Ecto neural progenitor cell (in vitro differentiated cells): ENCODE measurements around the gene NUDT6.
A peak's percentile ranks its signal among the peaks of the same experiment; 100 is the strongest.
"Not testable (repeated sequence)": the region's sequence is repeated elsewhere in the genome, so short reads cannot be mapped to it uniquely, and the experiment has no call there.

Source experiments
- DNase-seq: peaks from one replicate; pipeline ENCODE4 v3.0.0-alpha.2; 2018; ENCODE audit warnings: low spot score

NUDT6 gene, protein sequence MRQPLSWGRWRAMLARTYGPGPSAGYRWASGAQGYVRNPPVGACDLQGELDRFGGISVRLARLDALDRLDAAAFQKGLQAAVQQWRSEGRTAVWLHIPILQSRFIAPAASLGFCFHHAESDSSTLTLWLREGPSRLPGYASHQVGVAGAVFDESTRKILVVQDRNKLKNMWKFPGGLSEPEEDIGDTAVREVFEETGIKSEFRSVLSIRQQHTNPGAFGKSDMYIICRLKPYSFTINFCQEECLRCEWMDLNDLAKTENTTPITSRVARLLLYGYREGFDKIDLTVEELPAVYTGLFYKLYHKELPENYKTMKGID

DNA sequence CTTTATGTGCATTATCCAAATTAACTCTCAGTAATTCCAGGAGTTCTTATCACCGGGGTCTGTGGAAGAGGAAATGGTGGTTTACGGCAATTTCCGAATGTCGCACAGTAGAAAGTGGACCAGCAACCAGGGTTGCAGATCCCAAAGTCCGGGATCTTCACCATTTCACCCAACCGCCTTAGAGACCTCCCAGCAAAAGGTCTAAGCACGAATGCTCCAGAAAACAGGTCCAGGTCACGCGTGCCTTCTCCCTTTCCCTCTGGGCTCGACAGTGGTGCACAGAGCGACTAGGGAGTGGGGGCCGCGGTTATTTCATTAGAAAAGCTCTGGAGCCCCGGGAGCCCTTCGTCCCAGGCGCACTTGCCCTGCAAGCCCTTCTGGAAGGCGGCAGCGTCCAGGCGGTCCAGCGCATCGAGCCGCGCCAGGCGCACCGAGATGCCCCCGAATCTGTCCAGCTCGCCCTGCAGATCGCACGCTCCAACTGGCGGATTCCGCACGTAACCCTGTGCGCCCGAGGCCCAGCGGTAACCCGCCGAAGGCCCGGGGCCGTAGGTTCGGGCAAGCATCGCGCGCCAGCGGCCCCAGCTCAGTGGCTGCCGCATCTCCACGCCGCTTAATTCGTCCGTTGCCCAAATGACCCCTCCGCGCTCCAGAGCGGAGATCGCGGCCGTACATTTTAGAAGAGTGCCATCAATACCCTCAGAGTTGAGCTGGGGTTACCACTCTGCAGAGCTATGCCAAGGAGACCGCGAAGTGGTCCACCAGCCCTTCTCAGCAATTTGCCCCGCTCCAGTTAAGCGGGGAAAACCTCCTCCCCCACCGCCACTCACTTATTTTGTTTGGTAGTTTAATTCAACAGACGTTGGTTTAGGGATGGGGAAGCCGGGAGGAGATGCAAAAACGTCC lies at the start of gene NUDT6:
Gene NUDT6 (minus strand): TSS at position 627 of the 906 bp plus-strand sequence. CDS start 25 bp downstream, at position 602.
- peak; percentile 82 for DNase-seq

DNA sequence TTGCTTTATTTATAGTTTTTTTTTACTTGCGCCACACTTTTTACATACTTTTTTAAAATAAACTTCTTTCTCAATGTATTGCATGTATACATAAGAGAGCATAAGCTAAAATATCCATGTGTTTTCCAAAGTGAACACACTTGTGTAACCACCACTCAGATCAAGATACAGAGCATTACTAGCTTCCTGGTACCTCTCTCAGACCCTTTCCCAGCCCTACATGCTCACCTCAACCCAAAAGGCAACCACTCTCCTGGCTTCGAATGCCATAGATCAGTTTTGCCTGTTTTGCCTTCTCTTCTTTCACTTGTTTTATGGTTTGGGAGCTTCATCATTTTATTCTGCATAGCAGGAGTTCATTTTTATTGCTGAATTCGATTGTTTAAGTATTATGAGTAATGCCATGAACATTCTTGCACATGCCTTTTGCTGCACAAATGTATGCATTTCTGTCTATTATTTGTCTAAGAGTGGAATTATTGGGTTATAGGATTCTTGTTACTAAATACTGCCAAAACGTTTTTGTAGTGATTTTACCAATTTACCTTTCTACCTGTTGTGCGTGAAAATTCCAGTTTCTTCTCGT lies 45.9 kb upstream of the NUDT6 start:
- DNase-seq = no peak

DNA sequence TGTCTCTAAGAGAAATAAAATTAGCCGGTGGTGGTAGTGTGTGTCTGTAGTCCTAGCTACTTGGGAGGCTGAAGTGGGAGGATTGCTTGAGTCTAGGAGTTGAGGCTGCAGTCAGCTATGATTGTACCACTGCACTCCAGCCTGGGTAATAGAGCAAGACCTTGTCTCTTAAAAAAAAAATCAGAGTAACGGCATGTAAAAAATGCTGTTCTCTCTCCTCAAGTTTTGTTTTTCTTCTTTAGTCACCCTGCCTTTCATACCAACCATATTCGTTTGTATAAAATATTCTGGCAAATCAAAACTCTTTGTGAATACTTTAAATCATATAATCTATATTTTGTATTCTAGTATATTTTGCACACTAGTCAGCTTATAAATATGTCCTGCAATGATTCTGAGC lies 44.8 kb upstream of the NUDT6 start:
- no peak for DNase-seq

DNA sequence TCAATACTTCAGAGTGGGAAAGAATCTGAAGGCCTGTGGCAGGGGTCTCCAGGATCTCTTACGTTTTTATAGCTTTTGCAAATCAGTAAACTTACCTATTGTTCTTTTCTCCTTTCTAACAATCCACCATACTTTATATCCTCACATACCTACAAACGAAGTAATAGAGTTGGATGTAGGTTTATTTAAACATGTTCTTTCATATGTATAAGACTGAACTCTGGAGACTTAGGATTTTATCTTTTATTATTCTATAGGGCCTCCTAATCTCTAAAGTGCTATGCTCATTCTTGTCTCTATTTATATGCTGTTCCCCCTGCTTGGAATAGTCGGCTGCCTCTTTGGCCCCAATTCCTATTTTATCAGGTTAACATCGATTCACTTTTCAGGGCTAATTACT lies 43.8 kb upstream of the NUDT6 start:
- DNase-seq = no peak

DNA sequence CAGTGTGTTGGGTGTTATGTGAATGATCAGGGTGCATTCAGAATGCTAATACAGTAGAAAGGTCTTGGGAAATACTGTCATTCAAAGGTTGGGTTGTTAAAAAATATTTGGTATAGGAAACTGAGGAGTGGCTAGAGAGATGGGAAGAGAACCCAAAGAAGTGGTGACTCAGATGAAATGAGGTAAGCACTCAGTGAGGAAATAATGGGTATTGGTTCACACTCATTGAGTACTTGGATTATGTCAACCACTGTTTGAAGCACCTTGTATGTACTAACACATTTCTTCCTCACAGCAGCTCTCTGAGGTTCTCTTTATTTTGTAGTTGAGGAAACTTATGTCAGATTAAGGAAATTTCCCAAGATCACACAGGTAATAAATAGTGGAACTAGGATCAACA lies 40.8 kb upstream of the NUDT6 start:
- DNase-seq = no peak

DNA sequence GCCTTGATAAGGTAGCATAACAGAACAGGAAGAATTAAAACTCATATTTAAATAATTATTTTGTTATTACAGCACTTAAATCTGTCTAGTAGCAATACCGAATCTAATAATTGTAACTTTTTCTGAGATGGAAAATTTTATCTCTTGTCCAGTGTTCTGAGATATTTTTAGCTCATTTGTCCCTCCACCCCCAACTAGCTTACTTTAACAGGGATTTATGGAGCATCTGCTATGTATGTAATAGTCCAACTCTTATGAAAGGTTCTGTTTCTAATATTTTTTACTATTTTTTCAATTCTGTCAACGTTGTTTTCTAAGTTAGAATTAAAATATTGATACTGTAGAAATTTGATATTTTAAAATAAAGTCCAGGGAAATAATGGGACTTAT lies 38.2 kb upstream of the NUDT6 start:
- DNase-seq = no peak

DNA sequence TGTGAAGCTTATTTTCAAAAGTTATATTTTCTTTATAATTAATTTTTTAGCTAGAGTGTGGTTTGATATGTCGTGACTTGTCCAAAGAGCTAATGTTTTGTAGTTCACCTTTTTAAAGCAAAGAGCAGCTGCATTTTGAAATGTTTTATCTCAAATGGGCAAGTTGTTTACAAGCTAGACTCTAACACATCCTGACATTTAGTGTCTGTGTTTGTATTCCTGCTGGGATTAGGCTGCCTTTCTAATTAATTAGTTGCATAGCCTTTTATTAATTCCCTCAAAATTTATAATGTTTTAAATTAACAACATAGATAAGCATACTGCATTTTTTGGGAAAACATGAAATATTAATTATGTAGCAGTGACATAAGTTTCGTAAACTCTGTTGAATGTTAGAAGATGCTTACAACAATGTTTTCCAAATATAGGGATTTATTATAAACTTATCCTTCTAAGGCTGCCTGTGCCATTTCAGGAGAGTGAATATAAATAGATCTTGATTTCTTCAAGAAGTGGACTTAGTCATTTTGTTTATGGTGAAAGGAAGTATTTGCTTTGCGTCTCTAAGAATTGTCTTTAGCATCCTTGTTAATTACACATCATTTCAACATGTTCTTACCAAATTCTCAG lies 37.7 kb upstream of the NUDT6 start:
- DNase-seq = no peak

DNA sequence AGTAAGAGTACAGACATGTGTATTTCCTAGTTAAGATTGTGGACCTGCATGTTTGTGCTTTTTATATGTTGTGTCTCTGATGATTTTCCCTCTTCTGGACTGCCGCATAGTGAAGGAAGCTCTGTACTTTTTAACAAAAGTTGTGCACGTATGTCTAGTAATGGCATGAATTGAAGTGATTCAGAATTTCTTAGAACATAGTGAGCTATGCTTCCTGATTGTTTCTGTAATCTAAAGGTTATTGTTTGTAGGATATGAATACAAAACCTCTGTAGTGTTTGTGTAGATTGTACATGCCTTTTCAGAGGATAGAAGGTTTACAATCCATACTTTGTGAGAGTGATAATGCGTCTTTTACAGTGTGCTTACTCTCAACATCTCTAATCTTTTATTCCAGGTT lies 37.0 kb upstream of the NUDT6 start:
- no peak for DNase-seq

DNA sequence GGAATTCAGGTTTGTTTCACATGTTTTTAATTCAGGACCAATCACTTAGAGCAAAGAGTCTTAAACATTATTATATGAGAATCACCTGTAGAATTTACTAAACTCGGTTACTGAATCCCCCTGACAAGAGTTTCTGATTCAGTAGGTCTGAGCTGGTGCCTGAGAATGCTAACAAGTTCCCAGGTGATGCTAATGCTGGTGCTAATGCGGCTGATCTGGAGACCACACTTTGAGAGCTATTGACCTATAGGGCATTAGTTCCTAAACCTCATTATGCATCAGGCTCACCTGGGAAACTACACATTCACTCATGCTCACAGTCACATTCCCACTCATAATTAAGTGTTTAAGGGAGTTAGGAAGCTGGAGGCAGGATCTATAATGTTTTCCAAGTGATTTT lies 36.1 kb upstream of the NUDT6 start:
- DNase-seq = no peak

DNA sequence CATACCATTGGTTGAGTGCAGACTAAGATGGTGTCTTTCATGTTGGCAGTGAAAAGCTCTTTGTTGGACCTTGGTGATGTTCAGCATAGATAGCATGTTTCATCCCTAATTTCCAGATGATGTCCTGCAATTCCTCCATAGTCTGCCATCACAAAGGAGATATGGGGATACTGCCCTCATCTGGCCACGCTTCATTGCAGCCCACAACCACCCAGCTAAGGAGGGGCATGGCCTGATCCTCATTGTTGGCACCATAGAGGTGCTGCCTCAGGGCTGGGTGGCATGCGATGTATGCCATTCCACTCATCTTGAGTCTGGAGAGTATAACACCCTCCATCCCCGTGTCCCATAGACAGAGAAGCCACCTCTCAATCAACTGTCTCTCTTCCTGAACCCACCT lies 31.5 kb upstream of the NUDT6 start:
- DNase-seq = no peak

DNA sequence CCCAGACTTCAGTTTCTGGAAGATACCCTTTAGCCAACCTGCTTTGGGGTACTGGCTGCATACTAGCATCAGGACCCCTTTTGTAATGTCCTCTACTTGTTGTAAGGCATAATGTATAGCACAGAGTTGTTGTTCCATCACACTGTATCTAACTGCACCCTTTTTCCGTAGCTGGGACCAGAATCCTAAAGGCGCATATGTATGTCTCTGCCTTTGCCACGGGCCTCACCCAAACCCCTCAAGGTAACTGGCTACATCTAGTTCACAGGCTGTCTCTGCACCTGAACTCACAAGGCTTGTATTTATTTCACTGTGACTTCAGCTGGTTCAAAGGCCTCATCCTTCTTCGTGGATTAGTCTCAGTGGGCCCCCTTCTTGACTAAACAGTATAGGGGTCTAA lies 29.6 kb upstream of the NUDT6 start:
- no peak for DNase-seq

DNA sequence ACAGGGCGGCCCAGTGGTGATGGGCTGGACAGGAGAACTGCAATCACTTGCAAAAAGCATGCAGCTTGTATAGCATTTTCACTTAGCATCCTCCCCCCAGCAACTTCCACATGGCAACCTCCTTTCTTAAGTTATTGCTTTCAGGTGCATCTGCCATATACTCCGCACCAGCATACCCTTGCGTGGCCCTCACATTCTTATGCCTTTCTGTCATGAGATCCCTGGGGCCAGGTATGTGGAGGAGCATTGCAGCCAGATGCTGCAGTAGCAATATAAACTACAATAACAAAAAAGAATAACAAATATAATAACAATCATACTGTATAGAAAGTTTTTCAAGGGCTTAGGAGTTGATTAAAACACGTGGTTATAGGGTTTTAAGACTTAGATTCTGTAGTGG lies 26.3 kb upstream of the NUDT6 start:
- no peak for DNase-seq

DNA sequence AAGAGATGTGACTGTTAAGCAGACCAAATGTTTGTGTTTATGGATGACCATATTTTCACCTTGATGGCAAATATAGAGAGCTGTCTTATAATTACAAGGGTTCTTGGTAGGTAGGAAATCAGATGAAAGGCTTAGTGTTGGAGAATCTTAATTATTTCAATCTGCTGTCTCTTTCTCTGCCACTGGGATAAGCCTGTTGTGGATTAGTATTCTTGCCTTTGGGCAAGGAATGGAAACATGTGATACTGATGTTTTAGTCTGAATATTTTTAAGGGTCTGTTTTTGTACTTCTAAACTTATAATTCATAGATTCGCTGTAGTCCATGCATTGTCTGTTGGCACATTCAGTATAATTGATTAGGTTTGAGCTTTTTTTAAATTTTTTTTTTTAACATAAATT lies 23.7 kb upstream of the NUDT6 start:
- DNase-seq = no peak

DNA sequence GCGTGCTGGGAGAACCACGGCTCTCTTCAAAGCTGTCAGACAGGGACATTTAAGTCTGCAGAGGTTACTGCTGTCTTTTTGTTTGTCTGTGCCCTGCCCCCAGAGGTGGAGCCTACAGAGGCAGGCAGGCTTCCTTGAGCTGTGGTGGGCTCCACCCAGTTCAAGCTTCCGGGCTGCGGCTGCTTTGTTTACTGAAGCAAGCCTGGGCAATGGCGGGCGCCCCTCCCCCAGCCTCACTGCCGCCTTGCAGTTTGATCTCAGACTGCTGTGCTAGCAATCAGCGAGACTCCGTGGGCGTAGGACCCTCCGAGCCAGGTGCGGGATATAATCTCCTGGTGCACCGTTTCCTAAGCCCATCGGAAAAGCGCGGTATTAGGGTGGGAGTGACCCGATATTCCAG lies 22.7 kb upstream of the NUDT6 start:
- not testable (repeated sequence) for DNase-seq

DNA sequence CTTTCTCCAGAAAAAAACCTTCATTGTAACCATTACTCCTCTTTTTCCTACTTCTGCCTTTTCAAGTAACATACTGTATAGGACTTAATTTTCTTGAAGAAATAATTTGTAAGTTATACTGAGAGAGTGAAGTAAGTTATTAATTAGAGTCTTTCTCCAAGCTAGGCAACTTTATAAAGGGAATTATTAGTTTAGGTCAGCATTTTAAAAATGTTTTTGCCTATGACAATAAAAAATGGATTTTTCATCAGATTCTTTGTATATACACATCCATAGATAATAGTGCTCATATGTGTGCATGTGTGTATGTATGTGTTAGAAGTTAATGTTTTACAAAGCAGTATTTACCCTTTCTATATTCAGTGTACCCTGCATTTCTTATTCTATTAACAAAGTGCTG lies 10.4 kb upstream of the NUDT6 start:
- no peak for DNase-seq

DNA sequence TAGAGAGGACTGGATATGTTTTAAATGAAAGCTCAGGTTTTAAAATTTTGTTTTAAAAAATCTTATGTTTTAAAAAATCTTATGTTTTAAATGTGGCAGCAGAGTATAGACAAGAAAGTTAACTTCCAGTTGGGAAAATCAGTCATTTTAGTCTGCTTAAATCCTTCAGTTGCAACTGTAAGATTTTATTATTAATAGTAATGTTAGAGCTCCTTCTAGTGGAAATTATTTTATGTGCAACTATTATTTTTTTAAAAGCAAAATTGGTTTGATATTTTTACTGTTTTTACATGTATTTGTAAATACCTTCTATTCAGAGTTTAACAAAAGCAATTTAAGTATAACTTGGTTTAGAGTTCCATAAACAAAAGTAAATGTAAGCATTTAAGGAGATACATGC lies 8.5 kb upstream of the NUDT6 start:
- DNase-seq = no peak

DNA sequence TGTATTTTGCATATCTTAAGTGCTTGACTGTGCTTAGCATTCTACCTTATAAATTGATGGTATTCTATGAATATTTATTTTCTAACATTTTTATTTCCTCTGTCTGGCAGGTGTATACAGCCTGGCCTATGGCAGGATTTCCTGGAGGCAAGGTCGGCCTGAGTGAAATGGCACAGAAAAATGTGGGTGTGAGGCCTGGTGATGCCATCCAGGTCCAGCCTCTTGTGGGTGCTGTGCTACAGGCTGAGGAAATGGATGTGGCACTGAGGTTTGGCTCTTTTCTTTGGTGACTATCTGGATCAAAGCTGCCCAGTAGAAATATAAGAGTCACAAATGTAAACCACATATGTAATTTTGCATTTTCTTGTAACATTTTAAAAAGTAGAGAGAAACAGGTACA lies 6.5 kb upstream of the NUDT6 start:
- DNase-seq = no peak

DNA sequence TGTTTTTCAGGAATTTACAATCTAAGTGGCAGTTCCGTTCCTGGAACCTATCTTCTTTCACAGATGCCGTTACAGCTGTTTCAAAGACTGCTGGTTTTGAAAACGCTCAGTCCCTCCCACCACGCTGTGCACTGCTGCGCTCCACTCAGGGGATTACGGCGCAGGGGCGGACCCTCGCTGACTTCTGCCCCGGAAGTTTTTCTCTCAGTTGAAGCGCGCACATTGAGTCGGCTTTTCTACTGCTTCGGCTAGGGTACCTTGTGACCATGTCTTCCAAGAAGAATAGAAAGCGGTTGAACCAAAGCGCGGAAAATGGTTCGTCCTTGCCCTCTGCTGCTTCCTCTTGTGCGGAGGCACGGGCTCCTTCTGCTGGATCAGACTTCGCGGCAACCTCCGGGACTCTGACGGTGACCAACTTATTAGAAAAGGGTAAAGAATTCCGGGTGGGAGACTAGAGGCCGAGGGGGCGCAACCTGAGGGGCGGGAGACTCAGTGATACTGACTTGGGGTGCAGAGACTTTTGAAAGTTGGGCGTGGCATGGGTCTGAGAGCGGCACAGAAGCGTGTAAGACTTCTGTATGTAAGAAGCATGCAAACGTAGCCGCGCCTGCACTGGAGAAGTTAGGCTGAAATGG lies 597 bp upstream of the NUDT6 start:
- DNase-seq = peak; percentile 89

DNA sequence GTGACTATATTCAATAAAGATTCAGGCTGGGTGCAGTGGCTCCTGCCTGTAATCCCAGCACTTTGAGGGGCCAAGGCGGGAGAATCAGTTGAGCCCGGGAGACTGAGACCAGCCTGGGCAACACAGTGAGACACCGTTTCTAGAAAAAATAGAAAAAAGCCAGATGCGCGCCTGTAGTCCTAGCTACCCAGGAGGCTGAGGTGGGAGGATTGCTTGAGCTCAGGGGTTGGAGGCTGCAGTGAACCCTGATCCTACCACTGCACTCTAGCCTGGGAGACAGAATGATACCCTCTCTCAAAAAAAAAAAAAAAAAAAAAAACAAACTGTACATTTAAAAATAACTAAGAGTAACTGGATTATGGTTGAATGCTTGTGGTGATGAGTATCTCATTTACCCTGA lies 1.1 kb downstream of the NUDT6 start:
- DNase-seq = no peak

DNA sequence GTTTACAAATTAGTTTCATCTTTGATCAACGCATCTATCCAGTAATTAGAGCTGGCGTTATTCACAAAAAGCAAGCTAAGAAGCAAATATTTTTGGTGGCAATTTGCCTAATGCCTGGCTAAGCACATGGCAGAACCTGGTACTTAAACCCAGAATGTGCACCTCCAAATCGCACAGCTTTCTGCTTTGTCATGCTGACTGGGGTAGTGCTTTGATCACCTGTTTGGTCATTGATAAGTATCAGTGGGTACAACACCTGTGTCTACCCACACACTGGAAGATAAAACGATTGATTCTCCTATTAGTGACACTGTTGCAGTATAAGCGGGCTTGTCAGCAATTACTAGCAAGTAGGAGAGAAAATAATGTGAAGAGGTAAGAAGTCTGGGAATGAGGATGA lies 1.9 kb downstream of the NUDT6 start:
- DNase-seq = no peak

DNA sequence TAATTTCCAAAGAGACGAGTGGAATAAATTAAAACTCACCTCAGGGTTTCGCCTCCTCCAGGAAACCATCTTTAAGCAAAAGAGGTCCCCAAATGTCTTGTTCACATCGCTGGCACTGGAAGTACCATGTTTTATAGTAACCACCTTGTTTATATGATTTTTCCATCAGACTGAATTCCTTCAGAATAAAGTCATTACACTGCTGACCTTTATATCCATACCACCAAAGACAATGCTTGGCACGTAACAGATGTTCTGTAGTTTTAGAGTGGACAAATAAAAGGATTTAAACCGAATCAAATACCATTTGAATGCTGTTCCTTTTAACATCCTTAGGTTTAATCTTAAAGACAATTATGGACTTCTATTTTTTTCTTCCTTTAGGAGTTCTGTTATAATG lies 4.7 kb downstream of the NUDT6 start:
- no peak for DNase-seq

DNA sequence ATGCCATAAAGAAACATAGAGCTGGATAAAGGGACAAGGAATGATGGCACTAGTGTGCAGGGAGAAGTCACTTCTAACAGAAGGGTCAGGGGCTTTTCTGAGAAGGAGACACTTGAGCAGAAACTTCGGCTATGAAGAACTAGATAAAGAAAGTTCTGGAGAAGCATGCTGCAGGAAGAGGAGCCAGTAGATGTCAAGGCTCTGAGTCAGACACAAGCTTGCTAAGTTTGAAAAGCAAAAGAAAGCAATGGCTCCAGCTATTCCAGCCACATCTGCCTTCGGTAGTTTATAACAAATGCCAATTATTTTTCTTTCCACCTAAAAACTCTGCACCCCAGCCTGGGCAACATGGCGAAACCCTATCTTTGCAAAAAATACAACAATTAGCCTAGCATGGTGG lies 7.5 kb downstream of the NUDT6 start:
- no peak for DNase-seq
